GM23338 (cell line): Measurements from ENCODE around the gene SEMA6D. TPM values are rescaled to one million over a fixed set of nuclear protein-coding genes. Genes with fewer than 3 reads are reported as not detected.

Experiments used
- ATAC-seq: fragments of 200-7000 bp; cut with Tn5 transposase; 3 replicates; pipeline ENCODE4 v1.9.1; 2020
- DNase-seq: peaks from one replicate; pipeline ENCODE4 v3.0.0-alpha.2; 2015; ENCODE audit warnings: low spot score
- H2AFZ ChIP-seq: fragments of 200-600 bp; sonication (generic); 2 replicates; pipeline ENCODE4 v1.8.0; 2016; ENCODE audit warnings: antibody characterized with exemption, mild to moderate bottlenecking, moderate library complexity
- H3F3A ChIP-seq: fragments of 200-600 bp; sonication (generic); replicated peaks from 2 replicates; pipeline ENCODE4 v1.8.0; 2017; ENCODE audit warnings: antibody characterized with exemption, mixed run types, low read depth
- H3K27ac ChIP-seq: fragments of 200-600 bp; sonication (generic); 2 replicates; pipeline ENCODE4 v1.6.1; 2016; ENCODE audit warnings: low read depth
- H3K27me3 ChIP-seq: fragments of 200-600 bp; sonication (generic); 2 replicates; pipeline ENCODE4 v1.8.0; 2016; ENCODE audit warnings: mild to moderate bottlenecking, mixed run types, moderate library complexity; ENCODE audit not compliant: insufficient read depth
- H3K36me3 ChIP-seq: fragments of 200-600 bp; sonication (generic); 2 replicates; pipeline ENCODE4 v1.8.0; 2016; ENCODE audit warnings: mild to moderate bottlenecking; ENCODE audit not compliant: insufficient read depth
- H3K4me1 ChIP-seq: fragments of 200-600 bp; sonication (generic); 2 replicates; pipeline ENCODE4 v1.8.0; 2016; ENCODE audit warnings: mild to moderate bottlenecking, moderate library complexity; ENCODE audit not compliant: insufficient read depth
- H3K4me2 ChIP-seq: fragments of 200-600 bp; sonication (generic); 2 replicates; pipeline ENCODE4 v1.7.1; 2017; ENCODE audit warnings: mixed run types
- H3K4me3 ChIP-seq: fragments of 200-600 bp; sonication (generic); 2 replicates; pipeline ENCODE4 v1.6.1; 2016; ENCODE audit warnings: mixed run types
- H3K79me2 ChIP-seq: fragments of 200-600 bp; sonication (generic); replicated peaks from 2 replicates; pipeline ENCODE4 v1.8.0; 2017; ENCODE audit warnings: mild to moderate bottlenecking; ENCODE audit not compliant: insufficient read depth
- H3K9me2 ChIP-seq: fragments of 200-600 bp; sonication (generic); 2 replicates; pipeline ENCODE4 v1.8.0; 2017; ENCODE audit not compliant: insufficient read depth
- H4K20me1 ChIP-seq: fragments of 200-600 bp; sonication (generic); replicated peaks from 2 replicates; pipeline ENCODE4 v1.8.0; 2017; ENCODE audit warnings: mild to moderate bottlenecking; ENCODE audit not compliant: insufficient read depth
- H3K27ac Mint-ChIP-seq: 2 replicates; pipeline ENCODE4 v1.8.0; 2020; ENCODE audit warnings: inconsistent platforms, mild to moderate bottlenecking, moderate library complexity, mixed read lengths
- H3K27me3 Mint-ChIP-seq: 3 replicates; pipeline ENCODE4 v1.8.0; 2022; ENCODE audit warnings: low read depth, mild to moderate bottlenecking, moderate library complexity, mixed read lengths, inconsistent platforms; ENCODE audit not compliant: insufficient read depth, poor library complexity
- H3K36me3 Mint-ChIP-seq: 3 replicates; pipeline ENCODE4 v1.8.0; 2021; ENCODE audit warnings: low read depth, mild to moderate bottlenecking, inconsistent platforms, moderate library complexity, mixed read lengths
- H3K4me1 Mint-ChIP-seq: 3 replicates; pipeline ENCODE4 v1.8.0; 2020; ENCODE audit warnings: mild to moderate bottlenecking, inconsistent platforms, mixed read lengths
- H3K4me3 Mint-ChIP-seq: 3 replicates; pipeline ENCODE4 v1.8.0; 2021; ENCODE audit warnings: moderate library complexity, mild to moderate bottlenecking, inconsistent platforms, mixed read lengths
- H3K9me3 Mint-ChIP-seq: 3 replicates; pipeline ENCODE4 v1.8.0; 2020; ENCODE audit warnings: moderate library complexity, mild to moderate bottlenecking, inconsistent platforms, mixed read lengths
- CREB1 ChIP-seq: fragments of 250-450 bp; sonication (Bioruptor Pico); IDR thresholded peaks from 2 replicates; pipeline ENCODE4 v1.5.0; 2020; ENCODE audit warnings: low read depth, mild to moderate bottlenecking, moderate library complexity
- ETS1 ChIP-seq: IDR thresholded peaks from 2 replicates; pipeline ENCODE4 v1.6.1; 2016; ENCODE audit warnings: antibody characterized with exemption
- EZH2phosphoT487 ChIP-seq: fragments of 200-600 bp; sonication (generic); IDR thresholded peaks from one replicate; pipeline ENCODE4 v1.8.1; 2018; ENCODE audit warnings: antibody characterized with exemption; ENCODE audit not compliant: unreplicated experiment
- JUNB ChIP-seq: IDR thresholded peaks from one replicate; pipeline ENCODE4 v1.6.1; 2016; ENCODE audit warnings: antibody characterized with exemption; ENCODE audit not compliant: unreplicated experiment
- NANOG ChIP-seq: IDR thresholded peaks from 2 replicates; pipeline ENCODE4 v1.6.1; 2016; ENCODE audit warnings: antibody characterized with exemption, borderline replicate concordance
- POLR2AphosphoS5 ChIP-seq: IDR thresholded peaks from 2 replicates; pipeline ENCODE4 v1.6.1; 2016; ENCODE audit warnings: antibody characterized with exemption, low read depth
- REST ChIP-seq: IDR thresholded peaks from one replicate; pipeline ENCODE4 v1.6.1; 2018; ENCODE audit warnings: antibody characterized with exemption; ENCODE audit not compliant: unreplicated experiment
- STAT1 ChIP-seq: IDR thresholded peaks from one replicate; pipeline ENCODE4 v1.6.1; 2016; ENCODE audit warnings: antibody characterized with exemption; ENCODE audit not compliant: unreplicated experiment
- ZNF114 ChIP-seq: fragments of 250-450 bp; sonication (Bioruptor Pico); IDR thresholded peaks from 2 replicates; pipeline ENCODE4 v1.5.0; 2020; ENCODE audit warnings: mild to moderate bottlenecking, moderate library complexity
- ZNF331 ChIP-seq: fragments of 250-450 bp; sonication (Bioruptor Pico); IDR thresholded peaks from 2 replicates; pipeline ENCODE4 v1.5.0; 2020; ENCODE audit warnings: low read depth, mild to moderate bottlenecking, moderate library complexity
- ZNF462 ChIP-seq: fragments of 250-450 bp; sonication (Bioruptor Pico); IDR thresholded peaks from 2 replicates; pipeline ENCODE4 v1.5.0; 2020; ENCODE audit warnings: mild to moderate bottlenecking, moderate library complexity
- polyA plus RNA-seq: library from polyadenylated mRNA; unstranded; fragments of >200 nt; fragmentation: Nextera tagmentation; extraction: Ambion mirVana; gene quantifications from 2 replicates; pipeline ENCODE4 v1.2.1, GENCODE V29; 2016
- total RNA-seq: library from RNA; depleted of rRNA; stranded (reverse); fragments of >200 nt; shearing (Covaris generic); gene quantifications from 2 replicates; pipeline ENCODE4 v1.2.3, GENCODE V29; 2014

Gene SEMA6D
- total and polyA plus RNA-seq, 2 experiments from 2014 or later, result 0.37 to 0.97 TPM

- peaks cover 27% of the 10 kb centered on the region for H3K4me1 Mint-ChIP-seq
- no peak overlapping the region; the same call in 1 of the 2 replicates for H3K27ac Mint-ChIP-seq
- Histone ChIP-seq H3K9me2 (peaks cover 17% of the 10 kb centered on the region; the same call in 1 of the 2 replicates), H4K20me1 (no peaks in the 10 kb centered on the region), H3K36me3 (no peaks in the 10 kb centered on the region), H3K4me2 (peak overlapping the region; percentile 52), H2AFZ (0 out of 2 replicates have a peak overlapping the region, but pooled peaks have one; percentile 8), H3K27ac (no peak overlapping the region), H3K4me3 (no peak overlapping the region), H3K4me1 (peaks cover 27% of the 10 kb centered on the region), H3F3A (no peaks in the 10 kb centered on the region), H3K27me3 (no peaks in the 10 kb centered on the region), H3K79me2 (no peaks in the 10 kb centered on the region)
- no peaks in the 10 kb centered on the region for H3K36me3 Mint-ChIP-seq
- no peak for TF ChIP-seq ETS1
- TF ChIP-seq JUNB, result no peak
- TF ChIP-seq REST, result no peak
- TF ChIP-seq STAT1, result no peak
- TF ChIP-seq ZNF462 (CRISPR knock-in tag), result no peak
- no peak for TF ChIP-seq NANOG
- TF ChIP-seq EZH2phosphoT487, result no peak
- no peak for TF ChIP-seq ZNF114 (CRISPR knock-in tag)
- no peak for TF ChIP-seq POLR2AphosphoS5
- no peak for TF ChIP-seq CREB1
- no peak for TF ChIP-seq ZNF331 (CRISPR knock-in tag)
- ATAC-seq (peak; percentile 59), DNase-seq (no peak)
- H3K9me3 Mint-ChIP-seq, result no peaks in the 10 kb centered on the region
- no peak overlapping the region for H3K4me3 Mint-ChIP-seq
- peaks cover 8% of the 10 kb centered on the region for H3K27me3 Mint-ChIP-seq
Observed at GRCh38 chr15:47778263-47778770, 61.0 kb downstream of the SEMA6D start.
